Measurements from ENCODE around the gene ISYNA1.

- TF ChIP-seq PKNOX1 (IDR thresholded peaks at IDR 0.05): no peak
- TF ChIP-seq FOXK2 (IDR thresholded peaks at IDR 0.05): no peak
- no peak for TF ChIP-seq NFRKB (IDR thresholded peaks at IDR 0.05)
- TF ChIP-seq BHLHE40 (IDR thresholded peaks at IDR 0.05; ENCODE audit: borderline replicate concordance): no peak
- no peak for TF ChIP-seq TARDBP (IDR thresholded peaks at IDR 0.05)
- no peak for TF ChIP-seq FOXA1 (IDR thresholded peaks at IDR 0.05)
Observed at GRCh38 chr19:18396471-18397241, 41.3 kb downstream of the ISYNA1 start.
